GM18507 (cell line): ENCODE results near the gene IGF2R.

Experiments used
- DNase-seq: peaks from one replicate; pipeline ENCODE4 v3.0.0; 2011; ENCODE audit warnings: low read depth; ENCODE audit not compliant: insufficient read length; ENCODE audit errors: extremely low spot score
- FAIRE-seq: peaks from 2 replicates; lab custom pipeline; 2011; peaks lifted over from hg19 to GRCh38; lab: Jason Lieb, UNC

The IGF2R gene

DNA sequence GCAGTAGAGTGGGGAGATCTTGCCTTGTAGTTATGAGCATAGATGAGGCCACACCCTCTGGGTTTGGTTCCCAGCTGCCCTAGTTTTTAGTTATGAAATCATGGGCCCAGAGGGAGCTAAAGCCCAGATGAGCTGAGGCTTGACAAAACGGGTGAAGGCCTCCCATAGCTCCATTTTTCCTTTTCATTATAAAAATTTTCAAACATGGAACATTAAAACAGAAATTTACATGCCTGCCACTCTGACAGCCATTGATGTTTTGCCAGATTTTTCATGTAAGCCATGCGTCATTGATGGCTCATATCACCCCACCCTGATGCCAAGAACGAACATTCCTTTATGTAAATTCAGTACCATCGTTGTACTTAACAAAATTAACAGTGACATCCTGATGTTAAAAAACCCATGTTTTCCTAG, 67.9 kb downstream of the IGF2R start:
- DNase-seq: no peak
- no peak for FAIRE-seq

- DNase-seq (no peak), FAIRE-seq (no peak)
Measured at GRCh38 chr6:160038479-160038878, 69.6 kb downstream of the IGF2R start.

DNA sequence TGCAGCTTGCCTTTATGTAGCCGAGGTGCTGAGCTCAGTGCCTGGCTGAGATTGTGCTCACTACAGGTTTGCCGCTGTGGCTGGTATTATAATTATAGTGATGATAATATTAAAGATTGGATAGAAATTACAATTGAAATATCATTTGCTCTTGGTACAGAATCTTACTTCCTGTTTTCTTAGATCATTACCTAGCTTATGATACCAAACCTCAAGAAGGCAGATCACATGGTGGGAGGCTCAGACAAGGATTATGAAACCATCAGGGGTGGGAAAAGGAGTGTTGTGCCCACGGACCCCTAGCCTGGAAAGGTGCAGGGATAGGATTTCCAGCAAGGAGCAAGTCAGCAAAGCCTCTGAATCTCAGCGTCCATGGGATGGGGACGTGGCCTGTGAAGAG, 70.6 kb downstream of the IGF2R start:
- no peak for DNase-seq
- no peak for FAIRE-seq

- FAIRE-seq (no peak), DNase-seq (no peak)
Measured at GRCh38 chr6:160040055-160040454, 71.2 kb downstream of the IGF2R start.

DNA sequence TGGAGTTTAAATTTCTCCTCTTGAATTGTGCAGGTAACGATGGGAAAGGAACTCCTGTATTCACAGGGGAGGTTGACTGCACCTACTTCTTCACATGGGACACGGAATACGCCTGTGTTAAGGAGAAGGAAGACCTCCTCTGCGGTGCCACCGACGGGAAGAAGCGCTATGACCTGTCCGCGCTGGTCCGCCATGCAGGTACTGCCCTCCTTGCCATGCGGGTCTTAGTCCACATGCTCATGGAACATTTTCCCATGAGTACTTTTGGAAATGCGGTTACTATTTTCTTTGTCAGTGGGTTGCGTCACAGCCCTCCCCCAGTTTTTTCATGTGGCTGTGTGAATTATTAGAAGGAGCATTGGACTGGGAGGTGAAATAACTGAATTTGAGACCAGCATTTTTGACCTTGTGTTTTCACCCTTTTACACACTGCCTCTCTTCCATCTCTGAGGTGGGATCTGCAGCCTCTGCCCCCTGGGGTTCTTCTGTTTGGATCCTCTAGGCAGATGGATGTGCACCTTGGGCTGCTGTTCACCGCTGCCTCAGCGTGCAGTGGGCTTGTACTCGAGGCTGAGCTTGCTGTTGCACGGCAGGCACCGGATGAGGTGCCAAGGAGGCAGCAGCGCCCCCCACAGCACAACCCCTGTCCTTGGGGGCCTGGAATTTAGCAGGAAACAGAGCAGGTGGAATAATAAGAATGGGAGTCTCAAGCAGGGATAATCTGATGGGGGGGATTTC, 71.8 kb downstream of the IGF2R start:
- DNase-seq: no peak
- no peak for FAIRE-seq

GRCh38 chr6:160041608-160042007, 72.7 kb downstream of the IGF2R start:
- DNase-seq (no peak), FAIRE-seq (no peak)

- no peak for FAIRE-seq
- DNase-seq: no peak
Measured at GRCh38 chr6:160042014-160042773, 73.3 kb downstream of the IGF2R start.

GRCh38 chr6:160042788-160043301, 74.0 kb downstream of the IGF2R start:
- FAIRE-seq: no peak
- DNase-seq: no peak

GRCh38 chr6:160043784-160044183, 74.9 kb downstream of the IGF2R start:
- DNase-seq (no peak), FAIRE-seq (no peak)

DNA sequence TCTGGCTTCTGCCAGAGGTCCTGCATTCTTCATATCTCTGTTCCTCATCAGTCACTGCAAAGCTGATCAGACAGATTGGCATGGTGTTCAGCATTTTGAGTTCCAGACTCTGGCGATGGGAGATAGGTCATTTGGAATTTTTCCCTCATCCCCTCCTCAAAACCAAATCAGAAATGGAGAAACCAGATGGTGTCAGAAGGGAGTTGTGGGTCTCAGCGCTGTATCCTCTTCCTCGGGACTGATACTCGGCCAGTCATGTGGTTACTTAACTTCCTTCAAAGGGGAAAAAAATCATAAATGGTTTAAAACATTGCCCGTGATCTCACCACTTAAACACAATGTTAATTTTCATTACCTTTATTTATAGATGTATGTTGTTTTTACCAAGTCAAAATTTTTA, 75.8 kb downstream of the IGF2R start:
- DNase-seq (no peak), FAIRE-seq (no peak)

DNA sequence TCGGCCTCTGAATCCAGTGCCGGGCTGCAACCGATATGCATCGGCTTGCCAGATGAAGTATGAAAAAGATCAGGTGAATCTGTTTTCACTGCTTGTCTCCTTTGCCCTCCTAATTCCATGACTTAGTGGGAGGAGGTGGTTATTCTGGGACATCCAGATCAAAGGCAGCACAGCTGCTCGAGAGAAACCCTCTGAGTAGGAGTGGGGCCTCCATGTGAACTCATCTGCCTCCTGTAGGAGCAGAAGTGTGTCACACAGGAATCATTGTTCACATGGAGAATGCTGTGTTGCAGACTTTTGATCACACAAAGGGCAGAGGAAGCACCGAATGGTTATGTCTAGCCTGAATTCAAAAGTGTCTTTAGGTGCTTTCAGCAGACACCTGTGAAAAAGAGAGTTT, 79.6 kb downstream of the IGF2R start:
- DNase-seq (no peak), FAIRE-seq (no peak)

GRCh38 chr6:160049346-160049745, 80.5 kb downstream of the IGF2R start:
- no peak for FAIRE-seq
- DNase-seq: no peak

- FAIRE-seq: no peak
- DNase-seq: no peak
Measured at GRCh38 chr6:160050022-160050421, 81.1 kb downstream of the IGF2R start.

GRCh38 chr6:160051390-160051789, 82.5 kb downstream of the IGF2R start:
- no peak for DNase-seq
- FAIRE-seq: no peak

- FAIRE-seq: no peak
- DNase-seq: no peak
Measured at GRCh38 chr6:160054271-160054670, 85.4 kb downstream of the IGF2R start.

DNA sequence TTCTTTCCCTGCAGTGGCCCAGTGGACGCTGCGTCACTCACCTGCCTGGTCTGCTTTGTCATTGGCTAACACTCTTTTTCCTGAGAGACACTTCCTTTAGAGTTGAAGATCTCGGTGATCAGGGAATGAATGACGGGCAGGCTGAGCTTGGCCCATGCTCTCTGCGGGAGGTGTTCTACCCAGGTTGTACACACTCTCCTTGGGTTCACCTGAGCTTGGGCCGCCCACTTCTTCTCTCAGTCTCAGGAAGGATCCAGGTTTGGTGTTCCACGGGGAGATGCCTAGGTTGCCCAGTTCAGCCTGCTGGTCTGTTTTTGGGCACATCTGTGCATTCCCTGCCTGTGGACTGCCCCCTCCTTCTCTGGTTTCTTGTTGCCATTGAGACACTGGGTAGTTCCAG, 86.0 kb downstream of the IGF2R start:
- DNase-seq (no peak), FAIRE-seq (no peak)

- FAIRE-seq (no peak), DNase-seq (no peak)
Measured at GRCh38 chr6:160055378-160055777, 86.5 kb downstream of the IGF2R start.

DNA sequence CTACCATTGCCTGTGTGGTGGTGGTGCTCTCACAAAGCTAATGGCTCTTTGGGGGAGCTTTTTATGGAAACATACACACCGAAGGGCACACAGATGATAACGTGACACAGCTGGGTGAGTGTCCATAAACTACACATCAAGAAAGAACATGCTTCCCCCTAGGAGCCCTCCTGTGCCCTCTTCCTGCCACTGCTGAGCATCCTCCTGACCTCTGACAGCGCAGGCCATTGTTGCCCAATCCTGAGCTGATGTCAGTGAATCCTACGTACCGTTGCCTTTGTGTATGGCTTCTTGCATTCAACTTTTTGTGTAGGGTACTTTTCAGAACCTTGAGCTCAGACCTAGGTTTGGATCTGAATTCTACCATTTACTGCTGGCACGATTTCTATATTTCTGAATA, 86.9 kb downstream of the IGF2R start:
- DNase-seq: no peak
- FAIRE-seq: no peak

DNA sequence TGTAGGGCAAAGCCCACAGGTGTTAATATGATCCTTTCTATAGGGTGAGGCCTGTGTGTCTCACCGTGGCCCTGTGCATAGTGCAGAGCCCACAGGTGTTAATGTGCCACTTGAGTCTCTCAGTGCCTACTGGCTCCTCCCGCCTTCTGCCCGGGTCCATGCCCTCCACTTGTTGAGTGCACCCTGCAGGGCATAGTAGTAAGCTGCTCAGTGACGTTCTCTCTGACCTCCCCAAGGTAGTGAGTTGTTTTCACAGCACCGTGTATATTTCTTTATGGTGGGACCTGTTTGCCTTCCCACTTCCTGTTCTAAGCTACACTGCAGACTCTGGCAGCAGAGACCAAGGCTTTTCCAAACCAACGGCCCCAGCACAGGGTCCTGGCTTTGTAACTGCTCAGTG, 88.2 kb downstream of the IGF2R start:
- no peak for FAIRE-seq
- DNase-seq: no peak

GRCh38 chr6:160058603-160059215, 89.8 kb downstream of the IGF2R start:
- DNase-seq (no peak), FAIRE-seq (no peak)

GRCh38 chr6:160060221-160060620, 91.3 kb downstream of the IGF2R start:
- DNase-seq: no peak
- FAIRE-seq: no peak
